Astrocyte of the spinal cord (primary cell): ENCODE results near the gene NCOA7.

ENCODE experiments used
- DNase-seq: peaks from one replicate; pipeline ENCODE4 v3.0.0; 2011; ENCODE audit warnings: low read depth, low spot score
- H3K4me3 ChIP-seq: 2 replicates; pipeline ENCODE4 v1.5.1; 2011; ENCODE audit warnings: low read depth, mild to moderate bottlenecking, low read length, moderate library complexity
- CTCF ChIP-seq: IDR thresholded peaks from 2 replicates; pipeline ENCODE4 v1.5.1; 2012; ENCODE audit warnings: low read depth, mild to moderate bottlenecking, low read length, inconsistent platforms
- in situ Hi-C: cut with HindIII; loops from 2 replicates; pipeline ENCODE4 v1.10.0; 2017; ENCODE audit warnings: low sequenced_read_pairs

The NCOA7 gene

GRCh38 chr6:125854355-125854754 is 63.6 kb downstream of the NCOA7 start:
- in situ Hi-C loops: no loop called here
- DNase-seq: no peak
- TF ChIP-seq CTCF: no peak
- H3K4me3 ChIP-seq: no peak overlapping the region

DNA sequence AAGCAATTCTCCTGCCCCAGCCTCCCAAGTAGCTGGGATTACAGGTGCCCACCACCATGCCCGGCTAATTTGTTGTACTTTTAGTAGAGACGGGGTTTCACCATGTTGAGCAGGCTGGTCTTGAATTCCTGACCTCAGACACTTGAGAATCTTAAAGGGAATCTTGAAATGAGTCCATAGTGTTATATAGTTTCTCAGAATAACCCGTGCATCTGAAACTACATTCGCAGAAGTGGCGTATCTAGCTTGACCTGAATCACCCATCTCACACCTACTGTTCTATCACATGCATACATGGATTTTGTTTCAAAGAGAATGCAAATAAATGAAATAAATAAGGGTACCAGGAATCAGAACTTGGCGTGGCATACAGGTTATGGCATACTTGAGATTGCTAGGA is 65.0 kb downstream of the NCOA7 start:
- in situ Hi-C loops: no loop called here
- H3K4me3 ChIP-seq: no peak overlapping the region
- no peak for DNase-seq
- no peak for TF ChIP-seq CTCF

- no peak overlapping the region for H3K4me3 ChIP-seq
- in situ Hi-C loops: no loop called here
- DNase-seq: no peak
- no peak for TF ChIP-seq CTCF
These were observed 67.1 kb downstream of the NCOA7 start for GRCh38 chr6:125857846-125858245.

GRCh38 chr6:125858427-125859320 is 67.9 kb downstream of the NCOA7 start:
- no peak overlapping the region for H3K4me3 ChIP-seq
- DNase-seq: peak; percentile 76
- peak; percentile 92 for TF ChIP-seq CTCF
- in situ Hi-C loops: no loop called here

GRCh38 chr6:125859727-125860126 is 69.0 kb downstream of the NCOA7 start:
- no peak for TF ChIP-seq CTCF
- H3K4me3 ChIP-seq: no peak overlapping the region
- DNase-seq: no peak
- in situ Hi-C loops: no loop called here

DNA sequence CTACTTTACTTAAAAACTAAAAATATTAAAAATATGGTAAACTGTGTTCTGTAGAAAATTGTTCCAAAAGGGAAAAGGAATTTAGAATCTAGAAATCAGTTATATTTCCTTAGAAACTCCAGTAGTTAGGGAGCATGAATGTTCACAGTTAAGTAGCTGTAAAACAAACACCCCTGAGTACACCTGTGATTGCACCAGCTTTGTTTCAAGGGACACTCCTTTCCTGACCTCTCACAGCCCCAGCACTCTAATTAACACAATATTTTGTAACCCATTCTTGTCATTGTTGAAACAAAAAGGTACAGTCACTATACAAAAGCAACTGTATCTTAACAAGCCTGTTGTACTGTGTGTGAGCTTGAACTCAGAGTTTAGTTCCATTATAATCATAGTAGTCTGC is 72.3 kb downstream of the NCOA7 start:
- no peak overlapping the region for H3K4me3 ChIP-seq
- no peak for DNase-seq
- in situ Hi-C loops: no loop called here
- no peak for TF ChIP-seq CTCF
